Measurements from ENCODE around the gene RAPGEF6. TPM values are rescaled to one million over a fixed set of nuclear protein-coding genes. Genes with fewer than 3 reads are reported as not detected.
"Not testable (repeated sequence)": the region's sequence is repeated elsewhere in the genome, so short reads cannot be mapped to it uniquely, and the experiment has no call there.

Gene RAPGEF6
- total RNA-seq, 4 donors from 2014 or later = 17.2 to 23.3 (median 20.1) TPM

DNA sequence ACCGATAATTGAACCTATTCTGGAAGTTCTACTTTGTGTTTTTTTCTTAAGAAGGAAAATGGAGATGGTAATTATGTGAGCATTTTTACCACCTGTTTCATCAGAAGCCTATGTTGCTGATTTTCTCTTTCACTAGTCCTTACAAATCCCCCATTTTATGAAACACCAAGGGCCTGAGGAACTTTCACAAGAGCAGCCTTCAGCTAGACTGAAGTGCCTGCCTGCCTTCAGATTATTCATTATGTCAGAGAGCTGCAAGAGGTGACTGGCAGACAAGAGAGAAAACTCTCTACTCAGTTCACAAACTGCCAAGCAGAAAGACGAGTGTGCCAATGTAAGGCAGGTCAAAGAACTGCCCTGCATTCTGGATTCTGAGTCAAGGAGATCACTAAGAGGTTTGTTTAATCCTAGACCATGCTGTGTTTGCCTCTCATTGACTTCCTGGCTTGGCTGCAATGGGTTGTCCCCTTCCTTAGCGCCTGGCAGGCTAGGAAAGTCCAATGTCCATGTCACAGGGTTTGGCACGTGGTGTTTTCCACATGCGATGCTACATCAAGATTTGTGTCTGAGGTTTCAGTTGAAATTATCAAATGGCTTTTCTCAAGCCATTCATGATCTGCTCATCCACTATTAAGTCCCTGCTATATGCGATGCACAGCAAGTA, 227.9 kb downstream of the RAPGEF6 start:
- H3K27ac ChIP-seq (replicated peaks in 1 of 4) = no peak overlapping the region
- H3K27me3 ChIP-seq = no peaks in the 10 kb centered on the region
- peaks cover 0 to 7% (median under 1%) of the 10 kb centered on the region in 4 donors for H3K9me3 ChIP-seq
- H3K4me3 ChIP-seq = no peak overlapping the region
- H3K4me1 ChIP-seq = no peaks in the 10 kb centered on the region
- no peak for TF ChIP-seq POLR2AphosphoS5 (IDR thresholded peaks at IDR 0.05)
- no peak for TF ChIP-seq POLR2A (IDR thresholded peaks at IDR 0.05; ENCODE audit: low read depth)
- no peak for TF ChIP-seq EP300 (IDR thresholded peaks at IDR 0.05)
- no peak for TF ChIP-seq CTCF (IDR thresholded peaks at IDR 0.05)
- DNase-seq (ENCODE audit: extremely low spot score) = no peak
- 91% methylated on average over 6 of the region's 6 CpGs for WGBS
- peaks cover 8 to 48% (median 14%) of the 10 kb centered on the region in 4 donors for H3K36me3 ChIP-seq
- intact Hi-C loops (cut with DNase I) = no loop called here

DNA sequence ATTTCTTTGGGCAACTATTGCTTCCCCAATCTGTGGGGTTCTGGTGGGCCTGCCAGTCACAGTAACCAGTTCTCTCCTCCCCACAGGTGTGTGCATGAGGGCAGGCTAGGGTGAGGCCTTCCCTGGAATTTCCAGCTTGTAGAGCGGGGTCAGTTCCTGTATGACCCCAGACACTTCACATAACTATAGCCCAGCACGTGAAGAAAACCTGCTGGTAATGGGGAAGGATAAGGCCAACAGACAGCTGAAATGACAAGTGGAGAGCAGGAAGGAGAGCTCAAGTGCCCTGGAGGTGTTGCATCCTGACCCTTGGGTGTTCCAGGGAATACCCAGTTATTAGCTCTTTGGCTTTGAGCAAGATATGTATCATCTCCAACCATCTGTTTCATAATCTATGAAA, 229.0 kb downstream of the RAPGEF6 start:
- no peak overlapping the region for H3K4me3 ChIP-seq
- DNase-seq (ENCODE audit: extremely low spot score) = no peak
- peaks cover 0 to 14% (median 3%) of the 10 kb centered on the region in 4 donors for H3K9me3 ChIP-seq
- no peaks in the 10 kb centered on the region for H3K4me1 ChIP-seq
- no peak overlapping the region for H3K27ac ChIP-seq (replicated peaks in 1 of 4)
- TF ChIP-seq CTCF (IDR thresholded peaks at IDR 0.05) = no peak
- TF ChIP-seq EP300 (IDR thresholded peaks at IDR 0.05) = no peak
- no peak for TF ChIP-seq POLR2AphosphoS5 (IDR thresholded peaks at IDR 0.05)
- TF ChIP-seq POLR2A (IDR thresholded peaks at IDR 0.05; ENCODE audit: low read depth) = no peak
- intact Hi-C loops (cut with DNase I) = no loop called here
- H3K36me3 ChIP-seq = peaks cover 8 to 53% (median 15%) of the 10 kb centered on the region in 4 donors
- 69% methylated on average over 2 of the region's 2 CpGs for WGBS
- no peaks in the 10 kb centered on the region for H3K27me3 ChIP-seq

DNA sequence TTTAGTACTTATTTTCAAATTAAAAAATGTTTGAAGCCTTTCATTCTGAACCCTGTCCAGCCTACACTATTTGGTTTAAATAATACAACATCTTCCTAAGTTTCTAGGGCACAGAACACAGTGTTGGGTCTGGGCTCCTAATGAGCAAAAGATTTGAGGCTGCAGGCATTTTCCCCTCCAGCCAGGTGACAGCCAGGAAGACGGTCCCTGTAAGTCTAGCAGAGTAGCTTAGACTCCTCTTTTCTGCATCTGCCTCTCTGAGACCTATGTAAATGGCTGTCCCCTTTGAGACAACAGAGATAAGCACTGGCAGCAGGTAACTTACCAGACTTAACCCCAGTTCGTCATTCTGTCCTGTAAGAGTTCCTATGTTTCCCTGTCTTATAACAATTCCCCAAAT, 229.4 kb downstream of the RAPGEF6 start:
- DNase-seq (ENCODE audit: extremely low spot score) = no peak
- peaks cover 8 to 53% (median 17%) of the 10 kb centered on the region in 4 donors for H3K36me3 ChIP-seq
- no peaks in the 10 kb centered on the region for H3K4me1 ChIP-seq
- no peaks in the 10 kb centered on the region for H3K27me3 ChIP-seq
- no peak overlapping the region for H3K27ac ChIP-seq (replicated peaks in 1 of 4)
- peaks cover 0 to 14% (median 3%) of the 10 kb centered on the region in 4 donors for H3K9me3 ChIP-seq
- WGBS = 94% methylated on average over 2 of the region's 2 CpGs
- H3K4me3 ChIP-seq = no peak overlapping the region
- TF ChIP-seq EP300 (IDR thresholded peaks at IDR 0.05) (no peak), CTCF (IDR thresholded peaks at IDR 0.05) (no peak), POLR2A (IDR thresholded peaks at IDR 0.05; ENCODE audit: low read depth) (no peak), POLR2AphosphoS5 (IDR thresholded peaks at IDR 0.05) (no peak)
- intact Hi-C loops (cut with DNase I) = no loop called here

DNA sequence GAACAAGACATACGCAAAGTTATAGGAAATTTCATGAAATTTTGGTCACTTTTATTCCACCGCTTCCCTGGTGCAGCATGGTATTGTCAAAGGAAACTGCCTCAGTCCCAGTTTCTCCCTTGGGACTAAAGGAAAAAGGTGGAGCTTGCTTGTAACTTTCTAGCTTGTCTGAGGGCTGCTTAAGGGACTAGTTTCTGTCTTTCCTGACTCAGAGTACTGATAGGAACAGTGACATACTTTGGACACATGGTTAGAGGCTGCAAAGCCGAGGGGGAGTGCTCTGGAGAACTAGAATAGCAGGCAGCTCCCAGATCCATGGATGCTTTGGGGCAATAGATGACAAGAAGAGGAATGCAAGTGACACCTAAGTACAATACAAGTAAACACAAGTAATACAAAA, 234.4 kb downstream of the RAPGEF6 start:
- Histone ChIP-seq H3K4me3 (no peak overlapping the region), H3K4me1 (peaks cover 0 to 12% (median 10%) of the 10 kb centered on the region in 4 donors), H3K27ac (replicated peaks in 1 of 4) (no peak overlapping the region), H3K9me3 (peaks cover 0 to 14% (median 3%) of the 10 kb centered on the region in 4 donors), H3K27me3 (no peaks in the 10 kb centered on the region), H3K36me3 (peaks cover 0 to 18% (median 5%) of the 10 kb centered on the region in 4 donors)
- DNase-seq (ENCODE audit: extremely low spot score) = no peak
- intact Hi-C loops (cut with DNase I) = no loop called here
- 98% methylated on average over 3 of the region's 3 CpGs for WGBS
- TF ChIP-seq CTCF (IDR thresholded peaks at IDR 0.05) = no peak
- no peak for TF ChIP-seq POLR2AphosphoS5 (IDR thresholded peaks at IDR 0.05)
- no peak for TF ChIP-seq POLR2A (IDR thresholded peaks at IDR 0.05; ENCODE audit: low read depth)

DNA sequence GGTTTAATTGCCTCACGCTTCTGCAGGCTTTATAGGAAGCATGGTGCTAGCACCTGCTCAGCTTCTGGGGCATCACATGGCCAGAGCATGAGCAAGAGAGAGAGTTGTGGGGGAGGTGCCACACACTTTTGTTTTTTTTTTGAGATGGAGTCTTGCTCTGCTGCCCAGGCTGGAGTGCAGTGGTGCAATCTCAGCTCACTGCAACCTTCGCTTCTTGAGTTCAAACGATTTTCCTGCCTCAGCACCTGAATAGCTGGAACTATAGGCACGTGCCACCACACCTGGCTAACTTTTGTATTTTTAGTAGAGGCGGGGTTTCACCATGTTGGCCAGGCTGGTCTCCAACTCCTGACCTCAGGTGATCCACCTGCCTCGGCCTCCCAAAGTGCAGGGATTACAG, 236.0 kb downstream of the RAPGEF6 start:
- H3K9me3 ChIP-seq = peaks cover 0 to 14% (median 3%) of the 10 kb centered on the region in 4 donors
- H3K4me1 ChIP-seq = peaks cover 0 to 15% (median 14%) of the 10 kb centered on the region in 4 donors
- H3K27me3 ChIP-seq; intact Hi-C loops (cut with DNase I); H3K27ac ChIP-seq (replicated peaks in 1 of 4); DNase-seq (ENCODE audit: extremely low spot score); H3K4me3 ChIP-seq: not testable (repeated sequence)
- H3K36me3 ChIP-seq = peaks cover 0 to 16% (median 14%) of the 10 kb centered on the region in 4 donors
- 98% methylated on average over 6 of the region's 6 CpGs for WGBS
